ENCODE results near the gene PAK1IP1.

Gene PAK1IP1

DNA sequence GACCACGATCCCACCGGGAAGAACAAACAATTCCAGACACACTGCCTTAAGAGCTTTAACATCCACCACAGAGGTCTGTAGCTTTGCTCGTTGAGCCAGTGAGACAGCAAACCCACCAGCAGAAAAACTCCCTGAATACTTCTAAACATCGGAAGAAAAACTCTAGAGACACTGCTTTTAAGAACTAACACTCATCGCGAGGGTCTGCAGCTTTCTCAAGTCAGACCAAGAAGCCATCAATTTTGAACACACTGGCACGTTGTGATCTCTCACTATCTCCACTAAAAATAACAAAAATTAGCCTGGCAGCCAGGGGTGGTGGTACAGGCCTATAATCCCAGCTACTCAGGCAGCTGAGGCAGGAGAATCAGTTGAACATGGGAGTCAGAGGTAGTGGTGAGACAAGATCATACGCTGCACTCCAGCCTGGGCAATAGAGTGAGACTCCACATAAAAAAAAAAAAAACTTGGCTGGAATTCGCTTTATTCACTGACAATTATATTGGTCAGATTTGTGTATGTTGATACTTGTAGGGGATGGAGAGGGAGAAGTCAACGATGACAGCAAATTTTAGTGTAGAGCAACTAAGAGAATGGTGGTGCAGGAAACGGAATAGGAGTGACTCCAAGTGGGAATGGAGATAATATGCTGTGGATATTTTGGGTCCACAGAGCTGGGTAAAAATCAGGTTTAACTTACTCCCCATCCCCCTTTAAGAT lies 27.2 kb downstream of the PAK1IP1 start:
- no peak for FAIRE-seq
- TF ChIP-seq, protein P1, sequence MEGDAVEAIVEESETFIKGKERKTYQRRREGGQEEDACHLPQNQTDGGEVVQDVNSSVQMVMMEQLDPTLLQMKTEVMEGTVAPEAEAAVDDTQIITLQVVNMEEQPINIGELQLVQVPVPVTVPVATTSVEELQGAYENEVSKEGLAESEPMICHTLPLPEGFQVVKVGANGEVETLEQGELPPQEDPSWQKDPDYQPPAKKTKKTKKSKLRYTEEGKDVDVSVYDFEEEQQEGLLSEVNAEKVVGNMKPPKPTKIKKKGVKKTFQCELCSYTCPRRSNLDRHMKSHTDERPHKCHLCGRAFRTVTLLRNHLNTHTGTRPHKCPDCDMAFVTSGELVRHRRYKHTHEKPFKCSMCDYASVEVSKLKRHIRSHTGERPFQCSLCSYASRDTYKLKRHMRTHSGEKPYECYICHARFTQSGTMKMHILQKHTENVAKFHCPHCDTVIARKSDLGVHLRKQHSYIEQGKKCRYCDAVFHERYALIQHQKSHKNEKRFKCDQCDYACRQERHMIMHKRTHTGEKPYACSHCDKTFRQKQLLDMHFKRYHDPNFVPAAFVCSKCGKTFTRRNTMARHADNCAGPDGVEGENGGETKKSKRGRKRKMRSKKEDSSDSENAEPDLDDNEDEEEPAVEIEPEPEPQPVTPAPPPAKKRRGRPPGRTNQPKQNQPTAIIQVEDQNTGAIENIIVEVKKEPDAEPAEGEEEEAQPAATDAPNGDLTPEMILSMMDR (IDR thresholded peaks at IDR 0.05; ENCODE audit: insufficient read depth, missing control alignments) = no peak

DNA sequence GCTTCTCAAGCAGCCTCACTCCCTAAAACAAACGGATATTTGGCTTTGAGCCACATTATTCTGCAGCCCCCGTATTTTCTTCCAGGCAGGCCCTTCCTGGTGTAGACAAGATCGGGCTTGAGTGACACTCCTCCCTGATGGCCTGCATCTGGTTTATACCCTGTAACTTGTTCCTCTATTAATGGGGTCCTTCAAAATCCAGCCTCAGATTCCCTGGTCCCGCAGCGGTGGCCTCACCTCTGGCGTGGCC lies 27.7 kb downstream of the PAK1IP1 start:
- FAIRE-seq (no peak), DNase-seq (ENCODE audit: insufficient read length, low spot score) (no peak)
- TF ChIP-seq, protein P1 (IDR thresholded peaks at IDR 0.05; ENCODE audit: insufficient read depth, missing control alignments) = no peak

More for the DNA sequence above, 27.2 kb downstream of the PAK1IP1 start:
- DNase-seq (ENCODE audit: insufficient read length, low spot score) = no peak

DNA sequence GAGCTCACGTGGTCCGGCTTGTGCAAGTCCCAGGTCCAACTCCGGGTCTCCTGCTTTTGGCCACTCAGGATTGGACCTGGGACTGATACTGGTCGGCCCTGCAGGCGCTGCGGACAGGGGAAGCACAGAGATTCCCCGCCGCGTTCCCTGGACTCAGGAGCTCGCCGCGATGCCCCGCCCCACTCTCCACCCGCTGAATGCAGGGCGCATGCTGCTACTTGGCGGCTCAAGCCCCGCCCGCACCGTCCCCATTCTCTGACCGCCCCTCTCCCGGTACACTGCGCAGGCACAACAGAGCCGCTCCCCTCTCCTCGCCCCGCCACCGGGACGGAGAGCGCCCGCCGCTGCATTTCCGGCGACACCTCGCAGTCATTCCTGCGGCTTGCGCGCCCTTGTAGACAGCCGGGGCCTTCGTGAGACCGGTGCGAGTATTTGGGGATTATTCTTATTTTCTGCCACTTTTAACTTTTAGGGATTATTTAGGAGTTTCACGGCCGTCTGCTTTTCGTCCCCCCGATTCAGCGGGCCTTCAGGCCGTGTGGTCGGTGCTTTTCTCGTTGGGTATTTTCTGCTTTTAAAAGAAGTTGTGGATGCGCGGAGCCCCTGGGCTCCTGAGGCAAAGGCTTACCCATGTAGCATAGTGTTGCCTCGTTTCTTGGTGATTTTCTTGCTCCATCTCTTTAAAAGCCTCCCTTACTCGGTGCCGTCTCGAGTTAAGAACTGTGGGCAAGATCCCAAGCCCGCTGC lies 28.2 kb downstream of the PAK1IP1 start, which contains the start of gene TMEM14C:
TSS of gene TMEM14C (plus strand) at position 251 of the 747 bp plus-strand sequence. CDS start 1,544 bp downstream, outside the sequence.
- FAIRE-seq (no peak), DNase-seq (ENCODE audit: insufficient read length, low spot score) (peak; percentile 92)
- TF ChIP-seq, protein P1 (IDR thresholded peaks at IDR 0.05; ENCODE audit: insufficient read depth, missing control alignments) = no peak

DNA sequence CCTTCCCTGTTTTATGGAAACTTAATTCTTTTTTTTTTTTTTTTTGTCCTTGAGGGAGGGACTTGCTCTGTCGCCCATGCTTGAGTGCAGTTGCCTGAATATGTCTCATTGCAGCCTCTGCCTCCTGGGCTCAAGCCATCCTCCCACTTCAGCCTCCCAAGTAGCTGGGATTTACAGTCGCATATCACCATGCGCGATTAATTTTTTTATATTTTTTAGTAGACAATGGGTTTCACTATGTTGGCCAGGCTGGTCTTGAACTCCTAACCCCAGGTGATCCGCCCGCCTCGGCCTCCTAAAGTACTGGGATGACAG lies 28.8 kb downstream of the PAK1IP1 start:
- TF ChIP-seq, protein P1 (IDR thresholded peaks at IDR 0.05; ENCODE audit: insufficient read depth, missing control alignments) = no peak
- DNase-seq (ENCODE audit: insufficient read length, low spot score) (no peak), FAIRE-seq (no peak)

DNA sequence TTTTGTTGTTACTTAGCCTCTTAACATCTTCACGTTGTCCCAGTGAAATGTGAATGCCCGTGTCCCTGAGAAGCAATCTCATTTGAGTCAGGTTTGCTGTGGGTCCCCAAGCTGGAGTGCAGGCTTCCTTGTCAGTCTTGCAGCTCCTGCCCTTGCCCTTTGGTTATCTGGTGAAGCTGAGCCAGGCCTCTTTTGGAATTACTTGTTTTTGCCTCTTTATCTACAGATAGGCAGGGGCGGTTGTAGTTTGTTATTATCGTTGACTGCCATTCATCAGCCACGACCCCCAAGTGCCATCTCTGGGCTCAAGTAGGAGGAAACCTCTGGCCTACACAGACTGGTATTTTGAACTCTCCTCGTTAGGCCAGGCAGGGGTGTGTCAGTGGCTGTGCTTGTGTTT lies 30.3 kb downstream of the PAK1IP1 start:
- DNase-seq (ENCODE audit: insufficient read length, low spot score) (no peak), FAIRE-seq (no peak)
- TF ChIP-seq, protein P1 (IDR thresholded peaks at IDR 0.05; ENCODE audit: insufficient read depth, missing control alignments) = no peak

DNA sequence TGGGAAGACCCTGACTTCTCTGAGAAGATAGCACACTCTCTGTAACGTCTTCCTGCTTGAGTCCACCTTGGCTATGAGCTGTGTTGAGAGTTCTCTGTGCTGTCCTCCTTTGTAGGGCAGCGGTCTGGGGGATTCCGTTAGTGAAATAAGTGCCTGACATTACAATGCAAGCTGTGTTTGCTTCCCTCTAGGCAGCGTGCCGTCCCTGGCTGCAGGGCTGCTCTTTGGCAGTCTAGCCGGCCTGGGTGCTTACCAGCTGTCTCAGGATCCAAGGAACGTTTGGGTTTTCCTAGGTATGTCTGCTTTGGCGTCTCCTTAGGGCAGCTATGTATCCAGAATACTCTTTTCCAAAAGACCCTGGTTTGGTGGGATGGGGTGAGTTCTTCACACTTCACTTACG lies 30.9 kb downstream of the PAK1IP1 start:
- FAIRE-seq = no peak

More for the DNA sequence above, 30.9 kb downstream of the PAK1IP1 start:
- no peak for DNase-seq (ENCODE audit: insufficient read length, low spot score)
- TF ChIP-seq, protein P1 (IDR thresholded peaks at IDR 0.05; ENCODE audit: insufficient read depth, missing control alignments) = no peak

All from D721Med (cell line).